HG02588 (cell line): Measurements from ENCODE around the gene POTEJ.
"Not testable (repeated sequence)": the region's sequence is repeated elsewhere in the genome, so short reads cannot be mapped to it uniquely, and the experiment has no call there.

Source experiments
- ATAC-seq: cut with Tn5 transposase; IDR thresholded peaks from one replicate; pipeline ENCODE4 v1.9.1; 2021; ENCODE audit warnings: mild to moderate bottlenecking, moderate library complexity; ENCODE audit not compliant: unreplicated experiment

POTEJ gene

GRCh38 chr2:130611140-130611539 is at the start of gene POTEJ:
Gene POTEJ, plus strand, starts transcription at chr2:130611440. Its CDS starts 93 bp downstream, at chr2:130611533.
- not testable (repeated sequence) for ATAC-seq

- not testable (repeated sequence) for ATAC-seq
Observed at GRCh38 chr2:130566165-130566564, 45.1 kb upstream of the POTEJ start.

- not testable (repeated sequence) for ATAC-seq
Observed at GRCh38 chr2:130571929-130572328, 39.3 kb upstream of the POTEJ start.

GRCh38 chr2:130574230-130574629 is 37.0 kb upstream of the POTEJ start:
- ATAC-seq = not testable (repeated sequence)

- not testable (repeated sequence) for ATAC-seq
Observed at GRCh38 chr2:130576209-130576784, 34.9 kb upstream of the POTEJ start.

- not testable (repeated sequence) for ATAC-seq
Observed at GRCh38 chr2:130577559-130577958, 33.7 kb upstream of the POTEJ start.

- ATAC-seq = not testable (repeated sequence)
Observed at GRCh38 chr2:130579121-130579520, 32.1 kb upstream of the POTEJ start.

- ATAC-seq = not testable (repeated sequence)
Observed at GRCh38 chr2:130581491-130581890, 29.7 kb upstream of the POTEJ start.

- ATAC-seq = not testable (repeated sequence)
Observed at GRCh38 chr2:130582970-130583369, 28.3 kb upstream of the POTEJ start.

- not testable (repeated sequence) for ATAC-seq
Observed at GRCh38 chr2:130583582-130583981, 27.7 kb upstream of the POTEJ start.

- ATAC-seq = not testable (repeated sequence)
Observed at GRCh38 chr2:130584726-130585125, 26.5 kb upstream of the POTEJ start.

- peak; percentile 83 for ATAC-seq
Observed at GRCh38 chr2:130588688-130589458, 22.4 kb upstream of the POTEJ start.

- ATAC-seq = not testable (repeated sequence)
Observed at GRCh38 chr2:130590170-130590841, 20.9 kb upstream of the POTEJ start.

GRCh38 chr2:130590842-130591359 is 20.3 kb upstream of the POTEJ start:
- ATAC-seq = not testable (repeated sequence)

- not testable (repeated sequence) for ATAC-seq
Observed at GRCh38 chr2:130592791-130593414, 18.3 kb upstream of the POTEJ start.

GRCh38 chr2:130594011-130594410 is 17.2 kb upstream of the POTEJ start:
- ATAC-seq = not testable (repeated sequence)

GRCh38 chr2:130596757-130597156 is 14.5 kb upstream of the POTEJ start:
- not testable (repeated sequence) for ATAC-seq

- ATAC-seq = not testable (repeated sequence)
Observed at GRCh38 chr2:130597994-130598393, 13.2 kb upstream of the POTEJ start.

- ATAC-seq = not testable (repeated sequence)
Observed at GRCh38 chr2:130598463-130598862, 12.8 kb upstream of the POTEJ start.

GRCh38 chr2:130599393-130599792 is 11.8 kb upstream of the POTEJ start, which contains the start of gene CFC1:
Gene CFC1, minus strand, starts transcription at chr2:130599575. Its CDS starts 288 bp downstream, at chr2:130599287.
- ATAC-seq = not testable (repeated sequence)

- not testable (repeated sequence) for ATAC-seq
Observed at GRCh38 chr2:130599926-130600325, 11.3 kb upstream of the POTEJ start.
